HepG2 (cell line): ENCODE measurements around the gene ATP8B2. TPM values are rescaled to one million over a fixed set of nuclear protein-coding genes. Genes with fewer than 3 reads are reported as not detected.

Experiments used
- ARHGAP35 ChIP-seq: sonication (generic); formaldehyde crosslinking; IDR thresholded peaks from 2 replicates; pipeline ENCODE4 v1.9.0; 2022; ENCODE audit warnings: mild to moderate bottlenecking, inconsistent platforms, moderate library complexity, missing genetic modification reagents, borderline replicate concordance
- ASH2L ChIP-seq: fragments of 300-600, 200-600 bp; sonication (generic); IDR thresholded peaks from 2 replicates; pipeline ENCODE4 v1.7.0; 2017; ENCODE audit warnings: low read depth, mild to moderate bottlenecking, moderate library complexity, mixed read lengths, low read length; ENCODE audit not compliant: insufficient read length
- CHCHD3 ChIP-seq: sonication (generic); formaldehyde crosslinking; IDR thresholded peaks from 2 replicates; pipeline ENCODE4 v1.8.0; 2022; ENCODE audit warnings: mild to moderate bottlenecking, missing genetic modification reagents, moderate library complexity
- FOXA3 ChIP-seq: IDR thresholded peaks from 2 replicates; pipeline ENCODE4 v1.6.1; 2016; ENCODE audit warnings: missing genetic modification reagents, missing compliant biosample characterization
- GABPA ChIP-seq, 2 experiments: IDR thresholded peaks; 2 replicates each; pipeline ENCODE4 v1.6.1; 2011 to 2016; ENCODE audit warnings: low read depth in 2 of 2, low read length in 1 of 2, missing biosample characterization in 1 of 2, missing genetic modification characterization in 1 of 2
- GATAD2A ChIP-seq: IDR thresholded peaks from 2 replicates; pipeline ENCODE4 v1.6.1; 2016
- LCORL ChIP-seq, 2 experiments: fragments of 450-650 bp in 1 of 2; sonication (generic) in 1 of 2; formaldehyde crosslinking in 1 of 2; IDR thresholded peaks; 2 replicates each; pipeline versions ENCODE4 v1.5.0 to v1.6.1; 2017 to 2020; ENCODE audit warnings: antibody characterized with exemption in 1 of 2, missing genetic modification reagents in 1 of 2
- PHF8 ChIP-seq: sonication (generic); formaldehyde crosslinking; IDR thresholded peaks from 2 replicates; pipeline ENCODE4 v1.5.0; 2020; ENCODE audit warnings: missing genetic modification reagents
- RBFOX2 ChIP-seq: fragments of 200-400 bp; formaldehyde crosslinking; IDR thresholded peaks from 2 replicates; pipeline ENCODE4 v1.6.1; 2017; ENCODE audit warnings: low read depth, mild to moderate bottlenecking, low read length
- RBM39 ChIP-seq: fragments of 200-400 bp; formaldehyde crosslinking; IDR thresholded peaks from one replicate; pipeline ENCODE4 v1.6.1; 2018; ENCODE audit warnings: antibody characterized with exemption, mild to moderate bottlenecking, low read depth, low read length; ENCODE audit not compliant: poor library complexity, severe bottlenecking
- RNF2 ChIP-seq: fragments of 450-650 bp; conservative IDR thresholded peaks from 2 replicates; pipeline ENCODE4 v1.6.1; 2016; ENCODE audit warnings: low read depth
- SMC3 ChIP-seq: IDR thresholded peaks from 2 replicates; pipeline ENCODE4 v1.6.1; 2011; ENCODE audit warnings: low read length, improper control_type of control experiment
- SMYD3 ChIP-seq: sonication (generic); formaldehyde crosslinking; IDR thresholded peaks from 2 replicates; pipeline ENCODE4 v1.8.1; 2023; ENCODE audit warnings: mild to moderate bottlenecking, missing genetic modification reagents
- ZFX ChIP-seq: sonication (generic); formaldehyde crosslinking; IDR thresholded peaks from 2 replicates; pipeline ENCODE4 v1.4.0; 2020; ENCODE audit warnings: mild to moderate bottlenecking, low read depth, missing genetic modification reagents, moderate library complexity
- ZNF430 ChIP-seq: sonication (generic); formaldehyde crosslinking; IDR thresholded peaks from 2 replicates; pipeline ENCODE4 v1.9.0; 2021; ENCODE audit warnings: mild to moderate bottlenecking, missing genetic modification reagents
- ZNF44 ChIP-seq: sonication (generic); formaldehyde crosslinking; IDR thresholded peaks from 2 replicates; pipeline ENCODE4 v1.5.1; 2020; ENCODE audit warnings: mild to moderate bottlenecking, missing genetic modification reagents
- ZNF891 ChIP-seq: sonication (generic); formaldehyde crosslinking; IDR thresholded peaks from 2 replicates; pipeline ENCODE4 v1.5.0; 2020; ENCODE audit warnings: mild to moderate bottlenecking, missing genetic modification reagents
- ZSCAN21 ChIP-seq: sonication (generic); formaldehyde crosslinking; IDR thresholded peaks from 2 replicates; pipeline ENCODE4 v1.8.0; 2022; ENCODE audit warnings: mild to moderate bottlenecking, missing genetic modification reagents, moderate library complexity, borderline replicate concordance
- polyA plus RNA-seq, 8 experiments: library from polyadenylated mRNA; depleted of rRNA in 3 of 8; stranded (reverse) in 7 of 8; unstranded in 1 of 8; fragments of >200 nt; fragmentation: Illumina TruSeq in 4 of 8; extraction: Trizol in 4 of 8; gene quantifications; 2 replicates each; pipeline versions ENCODE4 v1.2.1 to v1.2.3, GENCODE V29; 2011 to 2016; ENCODE audit warnings: low read depth in 4 of 8, missing spikeins in 1 of 8, mixed read lengths in 1 of 8; ENCODE audit not compliant: insufficient read depth in 1 of 8
- total RNA-seq, 5 experiments: library from RNA; depleted of rRNA; stranded (reverse); fragments of >200 nt; fragmentation: Illumina TruSeq; extraction: Trizol; gene quantifications; 2 replicates each; pipeline ENCODE4 v1.2.3, GENCODE V29; 2016; ENCODE audit warnings: low read depth in 1 of 5
- TF ChIP-seq, protein P1 (sequence below): sonication (generic); formaldehyde crosslinking; IDR thresholded peaks from 2 replicates; pipeline ENCODE4 v1.4.0; 2020; ENCODE audit warnings: missing genetic modification reagents
- TF ChIP-seq, protein P2 (sequence below): sonication (generic); formaldehyde crosslinking; IDR thresholded peaks from 2 replicates; pipeline ENCODE4 v1.9.0; 2022; ENCODE audit warnings: missing genetic modification reagents, mild to moderate bottlenecking, borderline replicate concordance
- TF ChIP-seq, protein P3 (sequence below): sonication (generic); formaldehyde crosslinking; IDR thresholded peaks from 2 replicates; pipeline ENCODE4 v1.5.0; 2020; ENCODE audit warnings: missing genetic modification reagents, mild to moderate bottlenecking, borderline replicate concordance
- TF ChIP-seq, protein P4 (sequence below): sonication (generic); formaldehyde crosslinking; IDR thresholded peaks from 2 replicates; pipeline ENCODE4 v1.4.0; 2020; ENCODE audit warnings: mild to moderate bottlenecking, missing genetic modification reagents

Gene ATP8B2
- total and polyA plus RNA-seq, 2 of the 13 experiments (the other 11 are each of a cell fraction or from before 2014, with no cell fraction given): 20.4 to 39.3 TPM

DNA sequence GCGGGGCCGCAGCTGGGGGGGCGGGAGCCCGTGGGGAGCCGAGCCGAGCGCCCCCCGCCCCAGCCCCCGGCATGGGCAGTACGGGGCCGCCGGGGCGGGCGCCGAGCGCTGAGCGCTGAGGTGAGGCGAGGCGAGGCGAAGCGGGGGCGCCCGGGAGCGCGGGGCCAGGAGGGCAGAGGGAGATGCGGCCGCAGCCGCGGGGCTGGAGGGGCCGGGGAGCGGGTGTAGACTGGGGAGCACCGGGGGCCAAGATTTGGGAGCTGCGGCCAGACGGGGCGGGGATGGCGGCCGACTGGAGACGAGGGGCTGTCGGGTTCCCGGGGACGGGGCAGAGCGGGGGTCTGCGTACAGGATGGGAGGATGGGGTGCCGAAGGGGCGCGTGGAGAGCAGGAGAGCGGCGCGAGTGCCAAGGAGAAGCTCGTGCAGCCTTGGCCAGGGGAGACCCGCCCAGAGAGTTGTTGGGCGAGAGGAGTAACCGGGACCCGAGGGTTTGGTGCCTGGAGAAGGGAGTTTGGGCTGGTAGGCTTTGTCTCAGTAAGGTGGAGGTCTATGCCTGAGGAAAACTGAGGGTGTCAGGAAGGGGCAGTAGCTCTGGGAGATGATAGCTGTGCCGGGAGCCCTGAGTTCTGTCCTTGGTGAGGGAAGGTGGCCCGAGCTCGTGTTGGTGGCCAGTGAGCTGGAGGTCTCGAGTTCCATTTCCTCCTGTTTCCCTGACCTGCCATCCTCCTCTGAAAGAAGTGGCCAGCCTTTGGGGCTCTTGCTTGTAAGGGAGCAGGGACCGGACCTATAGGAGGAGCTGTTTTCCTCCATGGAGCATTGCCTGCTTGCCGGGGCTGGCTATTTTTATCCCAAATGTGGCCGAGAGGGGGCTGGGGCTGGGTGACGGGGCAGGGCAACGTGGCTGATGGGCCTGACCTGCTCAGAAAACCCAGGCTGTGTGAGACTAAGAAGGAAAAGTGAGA is 539 bp downstream of the ATP8B2 start (continued):
- TF ChIP-seq, protein P1, sequence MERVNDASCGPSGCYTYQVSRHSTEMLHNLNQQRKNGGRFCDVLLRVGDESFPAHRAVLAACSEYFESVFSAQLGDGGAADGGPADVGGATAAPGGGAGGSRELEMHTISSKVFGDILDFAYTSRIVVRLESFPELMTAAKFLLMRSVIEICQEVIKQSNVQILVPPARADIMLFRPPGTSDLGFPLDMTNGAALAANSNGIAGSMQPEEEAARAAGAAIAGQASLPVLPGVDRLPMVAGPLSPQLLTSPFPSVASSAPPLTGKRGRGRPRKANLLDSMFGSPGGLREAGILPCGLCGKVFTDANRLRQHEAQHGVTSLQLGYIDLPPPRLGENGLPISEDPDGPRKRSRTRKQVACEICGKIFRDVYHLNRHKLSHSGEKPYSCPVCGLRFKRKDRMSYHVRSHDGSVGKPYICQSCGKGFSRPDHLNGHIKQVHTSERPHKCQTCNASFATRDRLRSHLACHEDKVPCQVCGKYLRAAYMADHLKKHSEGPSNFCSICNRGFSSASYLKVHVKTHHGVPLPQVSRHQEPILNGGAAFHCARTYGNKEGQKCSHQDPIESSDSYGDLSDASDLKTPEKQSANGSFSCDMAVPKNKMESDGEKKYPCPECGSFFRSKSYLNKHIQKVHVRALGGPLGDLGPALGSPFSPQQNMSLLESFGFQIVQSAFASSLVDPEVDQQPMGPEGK (CRISPR knock-in tag): peak; percentile 29; the same call in 1 of the 2 replicates
- TF ChIP-seq, protein P2, sequence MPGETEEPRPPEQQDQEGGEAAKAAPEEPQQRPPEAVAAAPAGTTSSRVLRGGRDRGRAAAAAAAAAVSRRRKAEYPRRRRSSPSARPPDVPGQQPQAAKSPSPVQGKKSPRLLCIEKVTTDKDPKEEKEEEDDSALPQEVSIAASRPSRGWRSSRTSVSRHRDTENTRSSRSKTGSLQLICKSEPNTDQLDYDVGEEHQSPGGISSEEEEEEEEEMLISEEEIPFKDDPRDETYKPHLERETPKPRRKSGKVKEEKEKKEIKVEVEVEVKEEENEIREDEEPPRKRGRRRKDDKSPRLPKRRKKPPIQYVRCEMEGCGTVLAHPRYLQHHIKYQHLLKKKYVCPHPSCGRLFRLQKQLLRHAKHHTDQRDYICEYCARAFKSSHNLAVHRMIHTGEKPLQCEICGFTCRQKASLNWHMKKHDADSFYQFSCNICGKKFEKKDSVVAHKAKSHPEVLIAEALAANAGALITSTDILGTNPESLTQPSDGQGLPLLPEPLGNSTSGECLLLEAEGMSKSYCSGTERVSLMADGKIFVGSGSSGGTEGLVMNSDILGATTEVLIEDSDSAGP (CRISPR knock-in tag): peak; percentile 48; the same call in 1 of the 2 replicates
- TF ChIP-seq GABPA (IDR thresholded peaks at IDR 0.05; ENCODE audit: low read depth, low read length) (no peak), GABPA (CRISPR knock-in tag; IDR thresholded peaks at IDR 0.05; ENCODE audit: low read depth) (0 out of 2 replicates have a peak, but pooled peaks have one; percentile 46), FOXA3 (CRISPR knock-in tag) (0 out of 2 replicates have a peak, but pooled peaks have one; percentile 3), RBFOX2 (peak; percentile 46; the same call in 1 of the 2 replicates), ZNF891 (CRISPR knock-in tag) (peak; percentile 51; the same call in 1 of the 2 replicates), SMYD3 (CRISPR knock-in tag) (no peak), RNF2 (no peak), LCORL (IDR thresholded peaks at IDR 0.05) (no peak), LCORL (CRISPR knock-in tag; IDR thresholded peaks at IDR 0.05) (peak; percentile 63), ZFX (CRISPR knock-in tag) (peak; percentile 31; the same call in 1 of the 2 replicates), CHCHD3 (CRISPR knock-in tag) (0 out of 2 replicates have a peak, but pooled peaks have one; percentile 26), RBM39 (peak; percentile 13), ZNF430 (CRISPR knock-in tag) (peak; percentile 34; the same call in 1 of the 2 replicates), ARHGAP35 (CRISPR knock-in tag) (no peak), GATAD2A (CRISPR knock-in tag) (no peak), ZSCAN21 (CRISPR knock-in tag) (0 out of 2 replicates have a peak, but pooled peaks have one; percentile 33), ZNF44 (CRISPR knock-in tag) (no peak), ASH2L (peak; percentile 23), PHF8 (CRISPR knock-in tag) (0 out of 2 replicates have a peak, but pooled peaks have one; percentile 21), SMC3 (peak; percentile 35; the same call in 1 of the 2 replicates)
- TF ChIP-seq, protein P3, sequence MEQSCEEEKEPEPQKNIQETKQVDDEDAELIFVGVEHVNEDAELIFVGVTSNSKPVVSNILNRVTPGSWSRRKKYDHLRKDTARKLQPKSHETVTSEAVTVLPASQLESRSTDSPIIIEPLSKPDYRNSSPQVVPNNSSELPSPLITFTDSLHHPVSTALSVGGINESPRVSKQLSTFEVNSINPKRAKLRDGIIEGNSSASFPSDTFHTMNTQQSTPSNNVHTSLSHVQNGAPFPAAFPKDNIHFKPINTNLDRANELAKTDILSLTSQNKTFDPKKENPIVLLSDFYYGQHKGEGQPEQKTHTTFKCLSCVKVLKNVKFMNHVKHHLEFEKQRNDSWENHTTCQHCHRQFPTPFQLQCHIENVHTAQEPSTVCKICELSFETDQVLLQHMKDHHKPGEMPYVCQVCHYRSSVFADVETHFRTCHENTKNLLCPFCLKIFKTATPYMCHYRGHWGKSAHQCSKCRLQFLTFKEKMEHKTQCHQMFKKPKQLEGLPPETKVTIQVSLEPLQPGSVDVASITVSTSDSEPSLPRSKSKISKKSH: 0 out of 2 replicates have a peak, but pooled peaks have one; percentile 25
- TF ChIP-seq, protein P4, sequence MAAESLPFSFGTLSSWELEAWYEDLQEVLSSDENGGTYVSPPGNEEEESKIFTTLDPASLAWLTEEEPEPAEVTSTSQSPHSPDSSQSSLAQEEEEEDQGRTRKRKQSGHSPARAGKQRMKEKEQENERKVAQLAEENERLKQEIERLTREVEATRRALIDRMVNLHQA (CRISPR knock-in tag): no peak
